Gastroesophageal sphincter (tissue), 4 donors: ENCODE results near the gene NCKAP5. TPM values are rescaled to one million over a fixed set of nuclear protein-coding genes. Genes with fewer than 3 reads are reported as not detected.

Experiments used
- ATAC-seq: fragments of 150-250 bp; one replicate; pipeline ENCODE4 v1.9.1; 2016; ENCODE audit warnings: mild to moderate bottlenecking, moderate library complexity
- H3K27ac ChIP-seq, 4 donors: fragments of 200-600 bp; sonication (generic) in 3 of 4; 1 replicate in 3 of 4; 2 replicates in 1 of 4; pipeline ENCODE4 v1.5.1; 2016 to 2019
- H3K27me3 ChIP-seq: fragments of 200-600 bp; sonication (generic); one replicate; pipeline ENCODE4 v1.5.1; 2019
- H3K36me3 ChIP-seq, 2 donors: fragments of 200-600 bp; sonication (generic); one replicate each; pipeline ENCODE4 v1.5.1; 2019; ENCODE audit warnings: control low read depth in 1 of 2
- H3K4me1 ChIP-seq, 3 donors: fragments of 200-600 bp; sonication (generic); 1 replicate in 2 of 3; 2 replicates in 1 of 3; pipeline ENCODE4 v1.5.1; 2016 to 2019; ENCODE audit warnings: control low read depth in 2 of 3
- H3K4me3 ChIP-seq, 2 donors: fragments of 200-600 bp; sonication (generic); one replicate each; pipeline ENCODE4 v1.5.1; 2019; ENCODE audit warnings: mild to moderate bottlenecking in 1 of 2, moderate library complexity in 1 of 2
- H3K9me3 ChIP-seq, 3 donors: fragments of 200-600 bp; sonication (generic); one replicate each; pipeline ENCODE4 v1.5.1; 2017 to 2019; ENCODE audit warnings: control low read depth in 2 of 3
- CTCF ChIP-seq, 4 experiments: fragments of 200-600 bp in 2 of 4; fragments of 450-650 bp in 2 of 4; sonication (generic) in 1 of 4; IDR thresholded peaks; one replicate each; pipeline ENCODE4 v1.5.1; 2017 to 2019; ENCODE audit warnings: antibody characterized with exemption in 4 of 4, mild to moderate bottlenecking in 2 of 4, moderate library complexity in 2 of 4
- EP300 ChIP-seq: sonication (generic); formaldehyde crosslinking; IDR thresholded peaks from one replicate; pipeline ENCODE4 v1.6.1; 2017; ENCODE audit warnings: antibody characterized with exemption, mild to moderate bottlenecking
- POLR2A ChIP-seq, 2 donors: fragments of 450-650 bp; IDR thresholded peaks; one replicate each; pipeline ENCODE4 v1.6.1; 2017; ENCODE audit warnings: antibody characterized with exemption in 2 of 2, mild to moderate bottlenecking in 2 of 2, moderate library complexity in 1 of 2
- POLR2AphosphoS5 ChIP-seq: sonication (generic); formaldehyde crosslinking; IDR thresholded peaks from one replicate; pipeline ENCODE4 v1.6.1; 2017; ENCODE audit warnings: antibody characterized with exemption
- WGBS, 2 donors: methylation state at CpG; one replicate each; pipeline ENCODE4 v1.1.5; 2018; ENCODE audit warnings: low coverage in 1 of 2; 5-methylcytosine and 5-hydroxymethylcytosine counted together
- total RNA-seq, 4 donors: library from RNA; depleted of rRNA; stranded (reverse); fragments of >200 nt; gene quantifications; one replicate each; pipeline ENCODE4 v1.1.0, GENCODE V29; 2016

Gene NCKAP5
- total RNA-seq, 4 donors from 2014 or later, result 0.16 to 0.57 (median 0.33) TPM

- Histone ChIP-seq H3K9me3 (no peaks in the 10 kb centered on the region), H3K27ac (no peak overlapping the region), H3K4me1 (no peaks in the 10 kb centered on the region), H3K4me3 (no peak overlapping the region), H3K36me3 (no peaks in the 10 kb centered on the region), H3K27me3 (no peaks in the 10 kb centered on the region)
- ATAC-seq, result no peak
- no peak for TF ChIP-seq POLR2AphosphoS5
- no peak for TF ChIP-seq EP300
- TF ChIP-seq POLR2A (IDR thresholded peaks at IDR 0.05), result no peak
- TF ChIP-seq CTCF (IDR thresholded peaks at IDR 0.05), result no peak
- 88 to 92% methylated on average over 3 of the region's 3 CpGs for WGBS, 2 donors
Observed at GRCh38 chr2:133517876-133518275, 50.4 kb downstream of the NCKAP5 start.

- Histone ChIP-seq H3K27me3 (no peaks in the 10 kb centered on the region), H3K9me3 (no peaks in the 10 kb centered on the region), H3K36me3 (no peaks in the 10 kb centered on the region), H3K27ac (no peak overlapping the region), H3K4me3 (no peak overlapping the region), H3K4me1 (no peaks in the 10 kb centered on the region)
- ATAC-seq, result no peak
- TF ChIP-seq POLR2AphosphoS5 (no peak), POLR2A (IDR thresholded peaks at IDR 0.05) (no peak), EP300 (no peak)
- 84 to 100% methylated on average over 3 to 6 of the region's 6 CpGs for WGBS, 2 donors
Observed at GRCh38 chr2:133516405-133517026, 51.7 kb downstream of the NCKAP5 start.

GRCh38 chr2:133515271-133515670, 53.0 kb downstream of the NCKAP5 start:
- Histone ChIP-seq H3K27ac (no peak overlapping the region), H3K36me3 (no peaks in the 10 kb centered on the region), H3K9me3 (no peaks in the 10 kb centered on the region), H3K4me3 (no peak overlapping the region), H3K4me1 (no peaks in the 10 kb centered on the region), H3K27me3 (no peaks in the 10 kb centered on the region)
- TF ChIP-seq EP300 (no peak), POLR2A (IDR thresholded peaks at IDR 0.05) (no peak), CTCF (IDR thresholded peaks at IDR 0.05) (no peak), POLR2AphosphoS5 (no peak)
- no peak for ATAC-seq
- WGBS, 2 donors, result 90 to 100% methylated on average over 2 of the region's 2 CpGs

GRCh38 chr2:133513893-133514292, 54.4 kb downstream of the NCKAP5 start:
- TF ChIP-seq EP300, result no peak
- no peak for TF ChIP-seq CTCF (IDR thresholded peaks at IDR 0.05)
- TF ChIP-seq POLR2A (IDR thresholded peaks at IDR 0.05), result no peak
- Histone ChIP-seq H3K4me1 (no peaks in the 10 kb centered on the region), H3K36me3 (no peaks in the 10 kb centered on the region), H3K27ac (no peak overlapping the region), H3K9me3 (no peaks in the 10 kb centered on the region), H3K4me3 (no peak overlapping the region), H3K27me3 (no peaks in the 10 kb centered on the region)
- no peak for ATAC-seq
- 92 to 93% methylated on average over 6 to 8 of the region's 8 CpGs for whole genome bisulfite sequencing, 2 donors

- TF ChIP-seq POLR2AphosphoS5 (no peak), POLR2A (IDR thresholded peaks at IDR 0.05) (no peak), EP300 (no peak), CTCF (IDR thresholded peaks at IDR 0.05) (no peak)
- Histone ChIP-seq H3K4me3 (no peak overlapping the region), H3K27me3 (no peaks in the 10 kb centered on the region), H3K27ac (no peak overlapping the region), H3K4me1 (no peaks in the 10 kb centered on the region), H3K9me3 (no peaks in the 10 kb centered on the region), H3K36me3 (no peaks in the 10 kb centered on the region)
- WGBS, 2 donors, result 97 to 100% methylated on average over 4 of the region's 4 CpGs
- no peak for ATAC-seq
Observed at GRCh38 chr2:133512121-133512520, 56.1 kb downstream of the NCKAP5 start.
